IMR-90 (cell line): ENCODE results near the gene GALNT5. TPM values are rescaled to one million over a fixed set of nuclear protein-coding genes. Genes with fewer than 3 reads are reported as not detected.

Experiments
- ATAC-seq: fragments of 200-7000 bp; cut with Tn5 transposase; 2 replicates; pipeline ENCODE4 v1.9.1; 2020; ENCODE audit warnings: low read depth, mild to moderate bottlenecking, moderate library complexity
- BruUV-seq: library from RNA; stranded (reverse); fragments of 400-500 nt; replicated peaks from 2 replicates; lab custom pipeline; 2021; lab: Mats Ljungman, UMichigan
- CTCF ChIA-PET: fragments of 300-600 bp; formaldehyde crosslinking; extraction: SDS; loops from one replicate; lab custom pipeline; 2021; ENCODE audit warnings: antibody characterized with exemption; lab: Yijun Ruan, JAX
- POLR2A ChIA-PET: fragments of 300-600 bp; sonication (Branson Sonifier 250); formaldehyde crosslinking; loops from one replicate; lab custom pipeline; 2022; ENCODE audit warnings: antibody characterized with exemption; ENCODE audit not compliant: unreplicated experiment; lab: Charles Lee
- DNase-seq: peaks from one replicate; pipeline ENCODE4 v3.0.0; 2013
- H2AFZ ChIP-seq: replicated peaks from 2 replicates; pipeline ENCODE3; 2013; ENCODE audit warnings: low read length, mild to moderate bottlenecking; ENCODE audit not compliant: poor library complexity
- H2AK5ac ChIP-seq: 2 replicates; pipeline ENCODE4 v1.6.1; 2013; ENCODE audit warnings: low read depth, low read length, inconsistent platforms
- H2AK9ac ChIP-seq: replicated peaks from 2 replicates; pipeline ENCODE3; 2013; ENCODE audit warnings: mild to moderate bottlenecking, low read depth, low read length, moderate library complexity; ENCODE audit not compliant: poor library complexity
- H2BK120ac ChIP-seq: 2 replicates; pipeline ENCODE4 v1.6.1; 2013; ENCODE audit warnings: low read depth, low read length, inconsistent platforms
- H2BK15ac ChIP-seq: 3 replicates; pipeline ENCODE4 v1.6.1; 2013; ENCODE audit warnings: low read depth, low read length, inconsistent platforms
- H2BK20ac ChIP-seq: 2 replicates; pipeline ENCODE4 v1.6.1; 2013; ENCODE audit warnings: low read depth, mild to moderate bottlenecking, inconsistent platforms, low read length, moderate library complexity
- H2BK5ac ChIP-seq: 2 replicates; pipeline ENCODE4 v1.6.1; 2013; ENCODE audit warnings: mild to moderate bottlenecking, low read depth, low read length, inconsistent platforms; ENCODE audit not compliant: poor library complexity, severe bottlenecking
- H3K14ac ChIP-seq: replicated peaks from 2 replicates; pipeline ENCODE4 v1.6.1; 2013; ENCODE audit warnings: low read depth, low read length, inconsistent platforms
- H3K18ac ChIP-seq: 2 replicates; pipeline ENCODE4 v1.6.1; 2013; ENCODE audit warnings: low read depth, low read length, control low read depth
- H3K23ac ChIP-seq: 2 replicates; pipeline ENCODE4 v1.6.1; 2013; ENCODE audit warnings: low read depth, low read length, inconsistent platforms
- H3K27ac ChIP-seq: 2 replicates; pipeline ENCODE4 v1.5.1; 2013; ENCODE audit warnings: mild to moderate bottlenecking, control low read depth, low read length; ENCODE audit not compliant: insufficient read depth
- H3K27me3 ChIP-seq: 2 replicates; pipeline ENCODE4 v1.6.1; 2013; ENCODE audit warnings: low read length; ENCODE audit not compliant: control insufficient read depth, insufficient read depth
- H3K36me3 ChIP-seq: 2 replicates; pipeline ENCODE4 v1.6.1; 2013; ENCODE audit warnings: low read length, mixed read lengths; ENCODE audit not compliant: control insufficient read depth, insufficient read depth
- H3K4ac ChIP-seq: 2 replicates; pipeline ENCODE4 v1.6.1; 2013; ENCODE audit warnings: low read depth, low read length, inconsistent platforms
- H3K4me1 ChIP-seq: 2 replicates; pipeline ENCODE4 v1.6.1; 2013; ENCODE audit warnings: low read length, mixed read lengths; ENCODE audit not compliant: control insufficient read depth, insufficient read depth
- H3K4me2 ChIP-seq: 2 replicates; pipeline ENCODE4 v1.6.1; 2013; ENCODE audit warnings: low read depth, mild to moderate bottlenecking, control low read depth, low read length, moderate library complexity
- H3K4me3 ChIP-seq: 2 replicates; pipeline ENCODE4 v1.5.1; 2013; ENCODE audit warnings: low read depth, mild to moderate bottlenecking, control low read depth, low read length, moderate library complexity; ENCODE audit not compliant: insufficient read depth
- H3K56ac ChIP-seq: 2 replicates; pipeline ENCODE4 v1.6.1; 2013; ENCODE audit warnings: low read length, inconsistent platforms; ENCODE audit not compliant: insufficient read depth; ENCODE audit errors: extremely low read depth
- H3K79me1 ChIP-seq, 2 experiments: 2 replicates each; pipeline ENCODE4 v1.6.1; 2013; ENCODE audit warnings: low read length in 2 of 2, inconsistent platforms in 1 of 2, low read depth in 1 of 2
- H3K9ac ChIP-seq: 2 replicates; pipeline ENCODE4 v1.6.1; 2013; ENCODE audit warnings: low read depth, low read length, control low read depth
- H3K9me1 ChIP-seq: 2 replicates; pipeline ENCODE4 v1.6.1; 2013; ENCODE audit warnings: low read length, inconsistent platforms; ENCODE audit not compliant: insufficient read depth
- H3K9me3 ChIP-seq: 2 replicates; pipeline ENCODE4 v1.6.1; 2013; ENCODE audit warnings: low read length; ENCODE audit not compliant: control insufficient read depth, insufficient read depth
- H4K20me1 ChIP-seq: 2 replicates; pipeline ENCODE4 v1.6.1; 2013; ENCODE audit warnings: low read length, inconsistent platforms; ENCODE audit not compliant: insufficient read depth
- H4K5ac ChIP-seq: 2 replicates; pipeline ENCODE4 v1.6.1; 2013; ENCODE audit warnings: mild to moderate bottlenecking, low read depth, low read length, control low read depth
- H4K8ac ChIP-seq, 2 experiments: 2 replicates each; pipeline ENCODE4 v1.6.1; 2013; ENCODE audit warnings: low read depth in 2 of 2, low read length in 2 of 2, control low read depth in 1 of 2, inconsistent platforms in 1 of 2
- H4K91ac ChIP-seq: 2 replicates; pipeline ENCODE4 v1.6.1; 2013; ENCODE audit warnings: low read depth, low read length, inconsistent platforms; ENCODE audit not compliant: insufficient read depth
- BHLHE40 ChIP-seq: fragments of 150-350 bp; IDR thresholded peaks from 2 replicates; pipeline ENCODE4 v1.6.1; 2016; ENCODE audit warnings: mild to moderate bottlenecking, low read depth, low read length
- CEBPB ChIP-seq: IDR thresholded peaks from 2 replicates; pipeline ENCODE4 v1.6.1; 2012; ENCODE audit warnings: low read depth, low read length, improper control_type of control experiment
- CHD1 ChIP-seq: IDR thresholded peaks from 2 replicates; pipeline ENCODE4 v1.6.1; 2012; ENCODE audit warnings: low read depth, low read length, improper control_type of control experiment
- FOS ChIP-seq: fragments of 150-350 bp; IDR thresholded peaks from 2 replicates; pipeline ENCODE4 v1.6.1; 2016; ENCODE audit warnings: low read depth, low read length
- MAFK ChIP-seq: IDR thresholded peaks from 2 replicates; pipeline ENCODE4 v1.6.1; 2012; ENCODE audit warnings: low read depth, low read length, improper control_type of control experiment
- MAZ ChIP-seq: IDR thresholded peaks from 2 replicates; pipeline ENCODE4 v1.6.1; 2012; ENCODE audit warnings: low read depth, mild to moderate bottlenecking, low read length, improper control_type of control experiment, moderate library complexity, borderline replicate concordance
- MXI1 ChIP-seq: IDR thresholded peaks from 2 replicates; pipeline ENCODE4 v1.6.1; 2012; ENCODE audit warnings: low read depth, mild to moderate bottlenecking, low read length, moderate library complexity, borderline replicate concordance
- NFE2L2 ChIP-seq: fragments of 150-350 bp; IDR thresholded peaks from 2 replicates; pipeline ENCODE4 v1.6.1; 2016; ENCODE audit warnings: low read depth, mild to moderate bottlenecking, low read length
- POLR2A ChIP-seq: IDR thresholded peaks from 2 replicates; pipeline ENCODE4 v1.6.1; 2012; ENCODE audit warnings: mild to moderate bottlenecking, low read depth, low read length
- RAD21 ChIP-seq: IDR thresholded peaks from 2 replicates; pipeline ENCODE4 v1.6.1; 2012; ENCODE audit warnings: low read length, improper control_type of control experiment
- RCOR1 ChIP-seq: IDR thresholded peaks from 2 replicates; pipeline ENCODE4 v1.6.1; 2012; ENCODE audit warnings: mild to moderate bottlenecking, low read length, improper control_type of control experiment; ENCODE audit not compliant: insufficient replicate concordance
- RFX5 ChIP-seq: IDR thresholded peaks from 2 replicates; pipeline ENCODE4 v1.8.0; 2012; ENCODE audit warnings: low read depth, mild to moderate bottlenecking, low read length, moderate library complexity
- SMC3 ChIP-seq: fragments of 150-350 bp; IDR thresholded peaks from 2 replicates; pipeline ENCODE4 v1.6.1; 2016; ENCODE audit warnings: low read depth, mild to moderate bottlenecking, antibody characterized with exemption, low read length, moderate library complexity
- WGBS, 2 experiments: methylation state at CpG; one replicate each; pipeline versions ENCODE4 v1.1.5 to v1.1.7; 2013; ENCODE audit warnings: missing lambda C conversion rate in 2 of 2; ENCODE audit not compliant: insufficient read length in 1 of 2; ENCODE audit errors: extremely low coverage in 2 of 2; 5-methylcytosine and 5-hydroxymethylcytosine counted together
- dilution Hi-C: fragments of 300-500 bp; cut with HindIII; formaldehyde crosslinking; loops from one replicate; pipeline ENCODE4 v1.14.3; 2018; ENCODE audit warnings: low sequenced_read_pairs; ENCODE audit not compliant: unreplicated experiment
- in situ Hi-C: fragments of 300-500 bp; cut with MboI; formaldehyde crosslinking; loops from 3 replicates; pipeline ENCODE4 v1.14.3; 2019; ENCODE audit warnings: low sequenced_read_pairs, inconsistent platforms, mixed read lengths
- intact Hi-C: fragments of 100-400 bp; cut with micrococcal nuclease; formaldehyde crosslinking; loops from 2 replicates; pipeline ENCODE4 v1.10.0; 2022
- polyA plus RNA-seq, 3 experiments: library from polyadenylated mRNA; depleted of rRNA; stranded (reverse); fragments of >200 nt; gene quantifications; 2 replicates each; pipeline ENCODE4 v1.2.3, GENCODE V29; 2012; ENCODE audit warnings: low replicate concordance in 1 of 3
- total RNA-seq: library from RNA; depleted of rRNA; stranded (reverse); fragments of >200 nt; gene quantifications from 2 replicates; pipeline ENCODE4 v1.2.3, GENCODE V29; 2012
- TF ChIP-seq, protein P1 (sequence below): fragments of 150-350 bp; IDR thresholded peaks from 2 replicates; pipeline ENCODE4 v1.6.1; 2017; ENCODE audit warnings: mild to moderate bottlenecking, antibody characterized with exemption, low read length, low read depth
- TF ChIP-seq, protein P2 (sequence below): conservative IDR thresholded peaks from 2 replicates; pipeline ENCODE4 v1.5.1; 2012; ENCODE audit warnings: mild to moderate bottlenecking, low read depth, low read length, improper control_type of control experiment
- TF ChIP-seq, protein P3 (sequence below): fragments of 150-350 bp; IDR thresholded peaks from 2 replicates; pipeline ENCODE4 v1.6.1; 2016; ENCODE audit warnings: low read depth, mild to moderate bottlenecking, low read length, moderate library complexity, borderline replicate concordance

Gene GALNT5
- total and polyA plus RNA-seq, 2 of the 4 experiments (the other 2 are of a cell fraction), result 36.3 to 63.3 TPM

DNA sequence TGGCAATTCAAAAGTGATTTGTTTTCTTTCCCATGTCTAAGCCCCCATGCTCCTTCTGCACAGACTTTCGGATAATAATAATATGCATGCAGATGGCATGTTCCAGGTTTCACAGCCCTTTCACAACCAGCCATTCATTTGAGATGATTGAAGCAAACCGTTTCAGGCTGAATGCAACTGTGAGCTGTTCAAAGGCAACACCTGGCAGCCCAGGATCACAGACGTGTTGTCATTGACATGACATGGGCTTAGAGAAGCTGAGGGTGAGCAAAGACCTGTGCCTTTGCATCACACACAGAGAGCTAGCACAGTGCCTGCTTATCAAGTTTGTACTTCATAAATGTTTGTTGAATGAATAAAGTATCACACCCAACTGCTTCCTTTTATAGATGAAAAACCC is 80.5 kb downstream of the GALNT5 start:
- no TSS peak for BruUV-seq
- Histone ChIP-seq H3K4me3 (no peak overlapping the region), H3K4ac (no peak overlapping the region), H2BK5ac (no peak overlapping the region), H2AK5ac (no peak overlapping the region), H2AK9ac (no peak overlapping the region), H3K18ac (no peak overlapping the region), H3K23ac (no peak overlapping the region), H3K27ac (no peak overlapping the region), H3K4me2 (no peak overlapping the region), H3K9me3 (no peaks in the 10 kb centered on the region), H3K56ac (no peak overlapping the region), H4K5ac (no peak overlapping the region), H3K14ac (no peak overlapping the region), H2BK15ac (no peak overlapping the region), H3K27me3 (no peaks in the 10 kb centered on the region; the same call in 1 of the 2 replicates), H4K8ac (no peak overlapping the region), H3K36me3 (no peaks in the 10 kb centered on the region), H3K9ac (no peak overlapping the region), H4K91ac (no peak overlapping the region), H3K4me1 (no peaks in the 10 kb centered on the region), H3K79me1 (no peaks in the 10 kb centered on the region), H4K20me1 (no peaks in the 10 kb centered on the region), H2BK120ac (no peak overlapping the region), H3K9me1 (no peaks in the 10 kb centered on the region), H2AFZ (no peak overlapping the region), H2BK20ac (no peak overlapping the region)
- dilution Hi-C loops, result no loop called here
- no peak for TF ChIP-seq RCOR1
- no peak for TF ChIP-seq SMC3
- TF ChIP-seq MAZ, result no peak
- no peak for TF ChIP-seq MXI1
- TF ChIP-seq CEBPB, result no peak
- no peak for TF ChIP-seq NFE2L2
- TF ChIP-seq RFX5, result no peak
- TF ChIP-seq MAFK, result no peak
- TF ChIP-seq, protein P1, sequence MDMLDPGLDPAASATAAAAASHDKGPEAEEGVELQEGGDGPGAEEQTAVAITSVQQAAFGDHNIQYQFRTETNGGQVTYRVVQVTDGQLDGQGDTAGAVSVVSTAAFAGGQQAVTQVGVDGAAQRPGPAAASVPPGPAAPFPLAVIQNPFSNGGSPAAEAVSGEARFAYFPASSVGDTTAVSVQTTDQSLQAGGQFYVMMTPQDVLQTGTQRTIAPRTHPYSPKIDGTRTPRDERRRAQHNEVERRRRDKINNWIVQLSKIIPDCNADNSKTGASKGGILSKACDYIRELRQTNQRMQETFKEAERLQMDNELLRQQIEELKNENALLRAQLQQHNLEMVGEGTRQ, result no peak
- TF ChIP-seq BHLHE40, result no peak
- no peak for TF ChIP-seq FOS
- no peak for TF ChIP-seq CHD1
- TF ChIP-seq, protein P2, sequence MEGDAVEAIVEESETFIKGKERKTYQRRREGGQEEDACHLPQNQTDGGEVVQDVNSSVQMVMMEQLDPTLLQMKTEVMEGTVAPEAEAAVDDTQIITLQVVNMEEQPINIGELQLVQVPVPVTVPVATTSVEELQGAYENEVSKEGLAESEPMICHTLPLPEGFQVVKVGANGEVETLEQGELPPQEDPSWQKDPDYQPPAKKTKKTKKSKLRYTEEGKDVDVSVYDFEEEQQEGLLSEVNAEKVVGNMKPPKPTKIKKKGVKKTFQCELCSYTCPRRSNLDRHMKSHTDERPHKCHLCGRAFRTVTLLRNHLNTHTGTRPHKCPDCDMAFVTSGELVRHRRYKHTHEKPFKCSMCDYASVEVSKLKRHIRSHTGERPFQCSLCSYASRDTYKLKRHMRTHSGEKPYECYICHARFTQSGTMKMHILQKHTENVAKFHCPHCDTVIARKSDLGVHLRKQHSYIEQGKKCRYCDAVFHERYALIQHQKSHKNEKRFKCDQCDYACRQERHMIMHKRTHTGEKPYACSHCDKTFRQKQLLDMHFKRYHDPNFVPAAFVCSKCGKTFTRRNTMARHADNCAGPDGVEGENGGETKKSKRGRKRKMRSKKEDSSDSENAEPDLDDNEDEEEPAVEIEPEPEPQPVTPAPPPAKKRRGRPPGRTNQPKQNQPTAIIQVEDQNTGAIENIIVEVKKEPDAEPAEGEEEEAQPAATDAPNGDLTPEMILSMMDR, result no peak
- no peak for TF ChIP-seq POLR2A
- TF ChIP-seq, protein P3, sequence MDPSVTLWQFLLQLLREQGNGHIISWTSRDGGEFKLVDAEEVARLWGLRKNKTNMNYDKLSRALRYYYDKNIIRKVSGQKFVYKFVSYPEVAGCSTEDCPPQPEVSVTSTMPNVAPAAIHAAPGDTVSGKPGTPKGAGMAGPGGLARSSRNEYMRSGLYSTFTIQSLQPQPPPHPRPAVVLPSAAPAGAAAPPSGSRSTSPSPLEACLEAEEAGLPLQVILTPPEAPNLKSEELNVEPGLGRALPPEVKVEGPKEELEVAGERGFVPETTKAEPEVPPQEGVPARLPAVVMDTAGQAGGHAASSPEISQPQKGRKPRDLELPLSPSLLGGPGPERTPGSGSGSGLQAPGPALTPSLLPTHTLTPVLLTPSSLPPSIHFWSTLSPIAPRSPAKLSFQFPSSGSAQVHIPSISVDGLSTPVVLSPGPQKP, result no peak
- no peak for TF ChIP-seq RAD21
- intact Hi-C loops, result loop anchor here (2.0 kb wide), 2 partner anchors 35 to 1965 kb away; no protein-coding TSS in a partner anchor
- 67% methylated on average over 1 of the region's 3 CpGs; no CpG with 5 or more reads in 1 of the 2 experiments for WGBS, 2 experiments
- DNase-seq, result no peak
- ChIA-PET CTCF (interaction anchor here (1.4 to 2.9 kb wide), 2 partner anchors 10 to 36 kb away, joined by 3 to 21 read pairs; no protein-coding TSS in a partner anchor), POLR2A (no interaction called here)
- ATAC-seq, result no peak
- in situ Hi-C loops, result loop anchor here (25.0 kb wide), 1 partner anchor 1951 kb away; no protein-coding TSS in a partner anchor
